ENCODE measurements around the gene PRRC1. TPM values are rescaled to one million over a fixed set of nuclear protein-coding genes. Genes with fewer than 3 reads are reported as not detected.

PRRC1 gene
- total and polyA plus RNA-seq, 9 donors, result 38.2 to 65.8 (median 52.8) TPM

DNA sequence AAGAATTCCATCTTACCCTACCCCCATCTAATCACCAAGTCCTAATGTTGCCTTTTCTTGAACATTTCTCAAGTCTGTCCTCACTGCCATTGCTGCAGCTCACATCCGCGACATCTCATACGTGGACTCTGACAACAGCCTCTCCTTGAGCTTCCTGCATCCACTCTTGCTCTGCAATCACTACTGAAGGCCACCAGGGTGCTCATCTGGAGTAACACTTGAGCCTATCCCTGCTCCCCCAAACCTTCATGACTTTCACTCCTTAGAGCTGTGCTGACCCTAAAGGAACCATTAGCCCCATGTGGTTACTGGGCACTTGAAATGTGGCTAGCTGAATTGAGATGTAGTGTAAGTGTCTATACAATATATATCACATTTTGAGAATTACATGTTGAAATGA is 85.0 kb downstream of the PRRC1 start:
- WGBS (ENCODE audit: insufficient coverage), result 94% methylated on average over 3 of the region's 3 CpGs
- DNase-seq, result no peak
- H3K36me3 ChIP-seq (ENCODE audit: control insufficient read depth, insufficient read depth, low read length), result no peaks in the 10 kb centered on the region
- H3K4me1 ChIP-seq (ENCODE audit: control insufficient read depth, insufficient read depth, low read length), result peaks cover 2% of the 10 kb centered on the region
- H3K27me3 ChIP-seq (ENCODE audit: control insufficient read depth, insufficient read depth, low read length), result no peaks in the 10 kb centered on the region
- H3K27ac ChIP-seq (ENCODE audit: low read length), result no peak overlapping the region
- H3K4me3 ChIP-seq (ENCODE audit: low read length), result no peak overlapping the region
- H3K9me3 ChIP-seq (replicated peaks; ENCODE audit: control insufficient read depth, low read depth, low read length), result no peaks in the 10 kb centered on the region

DNA sequence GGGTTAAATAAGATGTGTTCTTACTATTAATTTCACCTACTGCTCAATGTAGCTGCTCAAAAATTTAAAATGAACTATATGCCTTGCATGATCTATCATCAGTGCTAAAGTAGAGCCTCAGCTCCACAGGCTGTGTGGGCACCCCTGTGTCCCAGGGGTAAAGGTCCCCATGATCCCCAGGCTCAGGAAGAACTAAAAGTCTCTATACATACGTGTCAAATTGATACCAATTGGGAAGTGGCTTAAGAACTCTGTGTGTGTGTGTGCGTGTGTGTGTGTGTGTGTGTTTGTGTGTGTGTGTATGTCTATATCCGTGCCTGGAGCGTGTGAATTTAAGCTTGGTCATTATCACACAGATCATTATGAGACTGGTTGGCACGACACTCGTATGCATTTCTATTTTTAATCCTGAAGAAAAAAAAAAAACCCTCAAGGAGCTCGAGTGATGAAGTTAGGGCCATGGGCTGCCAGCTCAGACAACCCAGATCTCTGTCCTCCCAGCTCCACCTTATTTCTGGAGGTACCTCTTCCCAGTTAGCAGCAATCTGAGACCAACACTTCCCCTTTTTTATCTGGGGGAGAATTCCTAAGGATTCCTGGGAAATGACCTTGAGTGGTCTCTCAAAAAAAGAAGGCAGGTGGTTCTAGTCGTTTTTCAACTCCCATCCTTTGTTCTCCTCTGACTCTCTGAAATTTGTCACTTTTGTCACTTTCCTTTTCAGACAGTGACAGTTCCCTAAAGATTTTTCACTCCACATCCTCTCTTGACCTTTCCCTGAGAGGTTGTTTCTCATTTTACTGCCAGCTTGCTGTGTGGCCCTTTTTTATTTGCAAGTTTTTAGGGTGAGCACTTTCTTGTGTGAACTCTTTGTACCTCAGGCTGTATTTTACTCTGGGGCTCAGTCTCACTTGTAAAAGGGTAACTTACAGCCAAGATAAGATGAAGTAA is 85.7 kb downstream of the PRRC1 start:
- Histone ChIP-seq H3K27me3 (ENCODE audit: control insufficient read depth, insufficient read depth, low read length) (no peaks in the 10 kb centered on the region), H3K27ac (ENCODE audit: low read length) (no peak overlapping the region), H3K4me3 (ENCODE audit: low read length) (no peak overlapping the region), H3K4me1 (ENCODE audit: control insufficient read depth, insufficient read depth, low read length) (peaks cover 2% of the 10 kb centered on the region), H3K36me3 (ENCODE audit: control insufficient read depth, insufficient read depth, low read length) (no peaks in the 10 kb centered on the region), H3K9me3 (replicated peaks; ENCODE audit: control insufficient read depth, low read depth, low read length) (no peaks in the 10 kb centered on the region)
- no peak for DNase-seq
- 0% methylated on average over 1 of the region's 8 CpGs for WGBS (ENCODE audit: insufficient coverage)

Other genes starting within 250 kb of the PRRC1 start
- 41.5 TPM for gene MEGF10, start 226.8 kb upstream of the PRRC1 start, total RNA-seq
- 10 to 100 TPM; 26.4 to 46.9 (median 38.5) TPM for gene MEGF10, start 226.8 kb upstream of the PRRC1 start, polyA plus RNA-seq (ENCODE audit: insufficient read depth in 1 of 8, insufficient read length in 8 of 8, low replicate concordance in 1 of 8)
- gene CTXN3, start 131.4 kb downstream of the PRRC1 start, total RNA-seq, result 2.8 TPM
- 1 to 10 TPM; 2.3 to 4.3 (median 2.9) TPM for gene CTXN3, start 131.4 kb downstream of the PRRC1 start, polyA plus RNA-seq (ENCODE audit: insufficient read depth in 1 of 8, insufficient read length in 8 of 8, low replicate concordance in 1 of 8)
- gene CCDC192, start 185.8 kb downstream of the PRRC1 start, total RNA-seq, result 0.18 TPM
- gene CCDC192, start 185.8 kb downstream of the PRRC1 start, polyA plus RNA-seq (ENCODE audit: insufficient read depth in 1 of 8, insufficient read length in 8 of 8, low replicate concordance in 1 of 8), result 1 to 10 TPM in 1 of 8 donors, under 1 TPM in 7; 0.44 to 1.0 (median 0.71) TPM

Measured in muscle of leg (tissue), 11 donors.